GM18909 (cell line): Measurements from ENCODE around the gene LRP1.
"Not testable (repeated sequence)": the region's sequence is repeated elsewhere in the genome, so short reads cannot be mapped to it uniquely, and the experiment has no call there.

ENCODE experiments used
- ATAC-seq: cut with Tn5 transposase; IDR thresholded peaks from one replicate; pipeline ENCODE4 v1.9.1; 2021; ENCODE audit warnings: mild to moderate bottlenecking; ENCODE audit not compliant: unreplicated experiment, poor library complexity

The LRP1 gene

GRCh38 chr12:57110104-57111030, 17.9 kb upstream of the LRP1 start:
- ATAC-seq = peak; percentile 50

GRCh38 chr12:57111031-57111734, 17.1 kb upstream of the LRP1 start, which contains the start of gene STAT6:
TSS of gene STAT6 (minus strand) at chr12:57111362. CDS start at chr12:57108278, 3,084 bp downstream.
- ATAC-seq = peak; percentile 63

GRCh38 chr12:57112492-57113294, 15.6 kb upstream of the LRP1 start:
- no peak for ATAC-seq

- ATAC-seq = no peak
Observed at GRCh38 chr12:57116580-57117281, 11.6 kb upstream of the LRP1 start.

GRCh38 chr12:57118711-57119271, 9.5 kb upstream of the LRP1 start:
- ATAC-seq = no peak

- no peak for ATAC-seq
Observed at GRCh38 chr12:57119294-57120085, 8.8 kb upstream of the LRP1 start.

GRCh38 chr12:57120718-57121117, 7.6 kb upstream of the LRP1 start:
- ATAC-seq = not testable (repeated sequence)

- no peak for ATAC-seq
Observed at GRCh38 chr12:57123813-57124212, 4.5 kb upstream of the LRP1 start.

- peak; percentile 48 for ATAC-seq
Observed at GRCh38 chr12:57124261-57124877, 3.9 kb upstream of the LRP1 start.

GRCh38 chr12:57126061-57126460, 2.2 kb upstream of the LRP1 start:
- ATAC-seq = no peak

- ATAC-seq = no peak
Observed at GRCh38 chr12:57126561-57126960, 1.7 kb upstream of the LRP1 start.

- ATAC-seq = no peak
Observed at GRCh38 chr12:57127101-57127725, 1.1 kb upstream of the LRP1 start.

- ATAC-seq = no peak
Observed at GRCh38 chr12:57128519-57129247, 400 bp downstream of the LRP1 start.

GRCh38 chr12:57129321-57129842, 1.1 kb downstream of the LRP1 start:
- no peak for ATAC-seq

- no peak for ATAC-seq
Observed at GRCh38 chr12:57129889-57130288, 1.6 kb downstream of the LRP1 start.

GRCh38 chr12:57130941-57131340, 2.7 kb downstream of the LRP1 start:
- ATAC-seq = no peak
